Astrocyte (in vitro differentiated cells and primary cell): ENCODE results near the gene EGFR. TPM values are rescaled to one million over a fixed set of nuclear protein-coding genes. Genes with fewer than 3 reads are reported as not detected.

Source experiments
- DNase-seq: peaks from one replicate; pipeline ENCODE4 v3.0.0-alpha.2; 2010; ENCODE audit warnings: low read depth
- FAIRE-seq: peaks from 2 replicates; lab custom pipeline; 2011; peaks lifted over from hg19 to GRCh38; lab: Jason Lieb, UNC
- H2AFZ ChIP-seq: 2 replicates; pipeline ENCODE4 v1.6.0; 2012; ENCODE audit warnings: low read depth, low read length, inconsistent platforms
- H3K27ac ChIP-seq: 2 replicates; pipeline ENCODE4 v1.5.1; 2011; ENCODE audit warnings: low read depth, low read length, inconsistent platforms
- H3K27me3 ChIP-seq: 2 replicates; pipeline ENCODE4 v1.6.0; 2011; ENCODE audit warnings: low read length, inconsistent platforms; ENCODE audit not compliant: insufficient read depth
- H3K36me3 ChIP-seq: 2 replicates; pipeline ENCODE4 v1.5.1; 2011; ENCODE audit warnings: low read length, inconsistent platforms; ENCODE audit not compliant: insufficient read depth
- H3K4me1 ChIP-seq: 2 replicates; pipeline ENCODE4 v1.5.1; 2011; ENCODE audit warnings: low read length, inconsistent platforms; ENCODE audit not compliant: insufficient read depth
- H3K4me2 ChIP-seq: 2 replicates; pipeline ENCODE4 v1.6.0; 2012; ENCODE audit warnings: low read length, inconsistent platforms
- H3K4me3 ChIP-seq: 2 replicates; pipeline ENCODE4 v1.5.1; 2011; ENCODE audit warnings: low read depth, mild to moderate bottlenecking, low read length, inconsistent platforms; ENCODE audit not compliant: insufficient read depth
- H3K79me2 ChIP-seq: 2 replicates; pipeline ENCODE4 v1.6.0; 2012; ENCODE audit warnings: mild to moderate bottlenecking, low read length, inconsistent platforms; ENCODE audit not compliant: insufficient read depth
- H3K9ac ChIP-seq: 2 replicates; pipeline ENCODE4 v1.6.0; 2012; ENCODE audit warnings: mild to moderate bottlenecking, low read length, inconsistent platforms
- H3K9me3 ChIP-seq: 2 replicates; pipeline ENCODE4 v1.5.1; 2012; ENCODE audit warnings: low read depth, mild to moderate bottlenecking, low read length, inconsistent platforms; ENCODE audit not compliant: insufficient read depth
- H4K20me1 ChIP-seq: 2 replicates; pipeline ENCODE4 v1.6.0; 2012; ENCODE audit warnings: low read length, inconsistent platforms; ENCODE audit not compliant: insufficient read depth
- H3K27ac Mint-ChIP-seq: one replicate; pipeline ENCODE4 v1.8.0; 2021; ENCODE audit warnings: mild to moderate bottlenecking, mixed read lengths; ENCODE audit not compliant: unreplicated experiment
- H3K27me3 Mint-ChIP-seq: one replicate; pipeline ENCODE4 v1.8.0; 2021; ENCODE audit warnings: low read depth, mixed read lengths; ENCODE audit not compliant: unreplicated experiment
- H3K36me3 Mint-ChIP-seq: one replicate; pipeline ENCODE4 v1.8.0; 2021; ENCODE audit warnings: low read depth, mixed read lengths; ENCODE audit not compliant: unreplicated experiment
- H3K4me1 Mint-ChIP-seq: one replicate; pipeline ENCODE4 v1.8.0; 2021; ENCODE audit warnings: low read depth, mixed read lengths; ENCODE audit not compliant: unreplicated experiment
- H3K4me3 Mint-ChIP-seq: one replicate; pipeline ENCODE4 v1.8.0; 2021; ENCODE audit warnings: mild to moderate bottlenecking, moderate library complexity, mixed read lengths; ENCODE audit not compliant: unreplicated experiment
- H3K9me3 Mint-ChIP-seq: one replicate; pipeline ENCODE4 v1.8.0; 2021; ENCODE audit warnings: mild to moderate bottlenecking, mixed read lengths; ENCODE audit not compliant: unreplicated experiment
- EZH2 ChIP-seq: IDR thresholded peaks from 2 replicates; pipeline ENCODE4 v1.6.1; 2012; ENCODE audit warnings: mild to moderate bottlenecking, low read length, inconsistent platforms; ENCODE audit not compliant: insufficient read depth
- total RNA-seq: library from RNA; stranded (reverse); gene quantifications from 2 replicates; pipeline ENCODE4 v1.2.1, GENCODE V29; 2021
- TF ChIP-seq, protein P1 (sequence below): IDR thresholded peaks from 2 replicates; pipeline ENCODE4 v1.5.1; 2011; ENCODE audit warnings: low read depth, mild to moderate bottlenecking, inconsistent platforms, low read length, moderate library complexity; ENCODE audit not compliant: insufficient read depth

Gene EGFR
- total RNA-seq, 1 donor from 2014 or later, result 27.3 TPM

DNA sequence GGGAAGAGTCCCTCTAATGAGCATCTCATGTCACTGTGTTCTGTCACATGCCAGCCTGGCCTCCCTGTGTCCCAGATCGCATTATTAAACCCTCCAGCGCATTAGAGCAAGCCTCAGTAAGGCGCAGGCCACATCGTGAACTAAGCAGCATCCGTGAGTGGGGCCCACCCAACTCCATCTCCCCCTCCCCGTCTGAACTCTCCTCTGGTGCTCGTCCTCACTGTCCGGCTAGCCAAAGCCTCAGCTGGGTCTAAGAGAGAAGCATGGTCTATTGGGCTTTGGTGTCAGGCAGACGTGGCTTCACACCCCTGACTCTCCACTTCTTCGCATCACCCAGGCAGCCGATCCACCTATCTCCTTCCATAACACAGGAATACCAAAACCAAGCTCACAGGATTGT is 181.6 kb downstream of the EGFR start:
- H3K79me2 ChIP-seq, result peaks cover 2% of the 10 kb centered on the region
- H3K4me2 ChIP-seq, result no peak overlapping the region
- H3K27ac ChIP-seq, result no peak overlapping the region
- Mint-ChIP-seq H3K27ac (no peak overlapping the region), H3K36me3 (peaks cover 12% of the 10 kb centered on the region), H3K9me3 (no peaks in the 10 kb centered on the region), H3K27me3 (no peaks in the 10 kb centered on the region), H3K4me1 (no peaks in the 10 kb centered on the region), H3K4me3 (no peak overlapping the region)
- no peaks in the 10 kb centered on the region for H3K9me3 ChIP-seq
- no peak overlapping the region for H2AFZ ChIP-seq
- DNase-seq (no peak), FAIRE-seq (no peak)
- no peaks in the 10 kb centered on the region for H4K20me1 ChIP-seq
- no peak overlapping the region for H3K9ac ChIP-seq
- no peak for TF ChIP-seq EZH2
- TF ChIP-seq, protein P1, sequence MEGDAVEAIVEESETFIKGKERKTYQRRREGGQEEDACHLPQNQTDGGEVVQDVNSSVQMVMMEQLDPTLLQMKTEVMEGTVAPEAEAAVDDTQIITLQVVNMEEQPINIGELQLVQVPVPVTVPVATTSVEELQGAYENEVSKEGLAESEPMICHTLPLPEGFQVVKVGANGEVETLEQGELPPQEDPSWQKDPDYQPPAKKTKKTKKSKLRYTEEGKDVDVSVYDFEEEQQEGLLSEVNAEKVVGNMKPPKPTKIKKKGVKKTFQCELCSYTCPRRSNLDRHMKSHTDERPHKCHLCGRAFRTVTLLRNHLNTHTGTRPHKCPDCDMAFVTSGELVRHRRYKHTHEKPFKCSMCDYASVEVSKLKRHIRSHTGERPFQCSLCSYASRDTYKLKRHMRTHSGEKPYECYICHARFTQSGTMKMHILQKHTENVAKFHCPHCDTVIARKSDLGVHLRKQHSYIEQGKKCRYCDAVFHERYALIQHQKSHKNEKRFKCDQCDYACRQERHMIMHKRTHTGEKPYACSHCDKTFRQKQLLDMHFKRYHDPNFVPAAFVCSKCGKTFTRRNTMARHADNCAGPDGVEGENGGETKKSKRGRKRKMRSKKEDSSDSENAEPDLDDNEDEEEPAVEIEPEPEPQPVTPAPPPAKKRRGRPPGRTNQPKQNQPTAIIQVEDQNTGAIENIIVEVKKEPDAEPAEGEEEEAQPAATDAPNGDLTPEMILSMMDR, result no peak
- H3K4me3 ChIP-seq, result no peak overlapping the region
- peaks cover 65% of the 10 kb centered on the region for H3K36me3 ChIP-seq
- H3K4me1 ChIP-seq, result no peaks in the 10 kb centered on the region
- no peaks in the 10 kb centered on the region for H3K27me3 ChIP-seq

DNA sequence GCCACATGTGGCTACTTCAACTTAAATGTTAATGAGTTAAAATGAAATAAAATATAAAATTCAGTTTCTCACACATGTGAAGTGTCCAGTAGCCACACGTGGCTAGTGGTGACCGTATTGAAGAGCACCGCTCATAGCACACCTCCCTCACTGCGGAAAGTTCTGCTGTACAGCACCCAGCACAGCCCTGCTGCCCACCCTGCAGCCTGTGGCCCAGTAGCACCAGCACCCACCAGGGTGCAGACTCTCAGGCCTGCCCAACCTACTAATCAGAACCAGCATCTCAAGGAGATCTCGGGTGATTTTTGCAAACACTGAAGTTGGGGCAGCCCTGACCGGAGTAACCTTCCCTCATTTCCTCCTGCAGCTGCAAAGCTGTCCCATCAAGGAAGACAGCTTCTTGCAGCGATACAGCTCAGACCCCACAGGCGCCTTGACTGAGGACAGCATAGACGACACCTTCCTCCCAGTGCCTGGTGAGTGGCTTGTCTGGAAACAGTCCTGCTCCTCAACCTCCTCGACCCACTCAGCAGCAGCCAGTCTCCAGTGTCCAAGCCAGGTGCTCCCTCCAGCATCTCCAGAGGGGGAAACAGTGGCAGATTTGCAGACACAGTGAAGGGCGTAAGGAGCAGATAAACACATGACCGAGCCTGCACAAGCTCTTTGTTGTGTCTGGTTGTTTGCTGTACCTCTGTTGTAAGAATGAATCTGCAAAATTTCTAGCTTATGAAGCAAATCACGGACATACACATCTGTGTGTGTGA is 183.5 kb downstream of the EGFR start:
- no peak overlapping the region for H3K4me3 Mint-ChIP-seq
- H3K9me3 ChIP-seq, result no peaks in the 10 kb centered on the region
- peaks cover 14% of the 10 kb centered on the region for H3K36me3 Mint-ChIP-seq
- peaks cover 4% of the 10 kb centered on the region for H3K4me1 Mint-ChIP-seq
- TF ChIP-seq, protein P1, result no peak
- no peak for TF ChIP-seq EZH2
- no peaks in the 10 kb centered on the region for H4K20me1 ChIP-seq
- H3K27me3 Mint-ChIP-seq, result no peaks in the 10 kb centered on the region
- no peak overlapping the region for H3K4me2 ChIP-seq
- no peak for DNase-seq
- no peak overlapping the region for H3K27ac Mint-ChIP-seq
- H3K27me3 ChIP-seq, result no peaks in the 10 kb centered on the region
- peaks cover 11% of the 10 kb centered on the region for H3K4me1 ChIP-seq
- no peak for FAIRE-seq
- no peak overlapping the region for H3K4me3 ChIP-seq
- no peak overlapping the region for H3K9ac ChIP-seq
- H3K36me3 ChIP-seq, result peaks cover 81% of the 10 kb centered on the region
- no peak overlapping the region for H3K27ac ChIP-seq
- peaks cover 2% of the 10 kb centered on the region for H3K79me2 ChIP-seq
- H3K9me3 Mint-ChIP-seq, result no peaks in the 10 kb centered on the region
- H2AFZ ChIP-seq, result no peak overlapping the region

DNA sequence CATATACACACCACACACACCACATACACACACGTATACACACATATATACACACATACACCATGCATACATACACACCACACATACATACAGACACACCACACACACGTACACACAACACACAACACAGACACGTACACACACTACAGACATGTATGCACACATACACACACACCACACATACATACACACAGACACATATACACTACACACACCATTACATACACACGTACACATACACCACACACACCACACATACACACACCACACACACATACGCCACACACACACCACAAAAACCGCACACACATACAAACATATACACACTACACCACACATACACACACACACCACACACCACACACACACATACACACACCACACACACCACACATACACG is 184.5 kb downstream of the EGFR start:
- H3K27me3 ChIP-seq, result no peaks in the 10 kb centered on the region
- H3K4me1 Mint-ChIP-seq, result peaks cover 4% of the 10 kb centered on the region
- no peaks in the 10 kb centered on the region for H3K9me3 ChIP-seq
- H3K36me3 ChIP-seq, result peaks cover 87% of the 10 kb centered on the region
- no peak overlapping the region for H3K27ac Mint-ChIP-seq
- H3K4me2 ChIP-seq, result no peak overlapping the region
- H3K9ac ChIP-seq, result no peak overlapping the region
- no peaks in the 10 kb centered on the region for H4K20me1 ChIP-seq
- peaks cover 2% of the 10 kb centered on the region for H3K79me2 ChIP-seq
- peaks cover 16% of the 10 kb centered on the region for H3K36me3 Mint-ChIP-seq
- no peaks in the 10 kb centered on the region for H3K27me3 Mint-ChIP-seq
- FAIRE-seq, result peak; percentile 5
- H2AFZ ChIP-seq, result no peak overlapping the region
- no peaks in the 10 kb centered on the region for H3K9me3 Mint-ChIP-seq
- no peak overlapping the region for H3K4me3 ChIP-seq
- H3K27ac ChIP-seq, result no peak overlapping the region
- no peak overlapping the region for H3K4me3 Mint-ChIP-seq
- no peak for DNase-seq
- TF ChIP-seq, protein P1, result no peak
- TF ChIP-seq EZH2, result no peak
- peaks cover 11% of the 10 kb centered on the region for H3K4me1 ChIP-seq
